Measurements from ENCODE around the gene NCOA1.
A peak's percentile ranks its signal among the peaks of the same experiment; 100 is the strongest.

Gene NCOA1

DNA sequence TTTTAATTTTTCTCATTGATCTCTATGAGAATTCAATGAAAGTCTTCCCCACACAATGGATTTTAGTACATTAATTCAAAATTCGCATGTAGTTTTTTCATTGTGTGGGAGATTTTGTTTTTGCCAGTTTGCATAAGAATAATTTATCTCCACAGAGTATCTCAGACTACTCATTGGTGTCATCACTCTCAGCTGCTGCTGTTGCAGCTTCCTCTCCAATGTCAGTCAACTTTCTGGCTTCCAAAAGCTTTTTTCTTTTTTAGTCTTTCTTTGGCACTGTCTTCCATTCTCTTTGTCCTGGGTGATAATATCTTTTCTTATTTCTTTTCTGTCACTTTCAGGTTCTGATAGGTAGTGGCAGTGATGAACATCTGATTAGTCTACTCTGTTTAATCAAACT lies 251.7 kb downstream of the NCOA1 start:
- H3K4me3 ChIP-seq (ENCODE audit: control insufficient read depth in 1 of 7, extremely low read depth in 1 of 7, insufficient read depth in 4 of 7, low read depth in 2 of 7, low read length in 6 of 7): no peak overlapping the region
- H3K27ac ChIP-seq (ENCODE audit: insufficient read depth in 1 of 2, low read depth in 1 of 2, low read length in 2 of 2, poor library complexity in 1 of 2, severe bottlenecking in 2 of 2): no peak overlapping the region
- no peaks in the 10 kb centered on the region for H3K4me1 ChIP-seq (ENCODE audit: control extremely low read depth in 1 of 4, control insufficient read depth in 4 of 4, insufficient read depth in 4 of 4, low read length in 3 of 4)
- DNase-seq: no peak
- peaks cover 2 to 30% (median 14%) of the 10 kb centered on the region in 4 experiments for H3K36me3 ChIP-seq (ENCODE audit: control insufficient read depth in 4 of 4, insufficient read depth in 4 of 4, low read length in 3 of 4)
- POLR2A ChIA-PET: no interaction called here
- CTCF ChIA-PET: interaction anchor here (1.5 kb wide), 1 partner anchor 30 kb away, joined by 3 read pairs; no protein-coding TSS in a partner anchor
- no peaks in the 10 kb centered on the region for H3K9me3 ChIP-seq (ENCODE audit: control extremely low read depth in 1 of 5, control insufficient read depth in 4 of 5, insufficient read depth in 2 of 5, low read depth in 1 of 5, low read length in 4 of 5)
- no peaks in the 10 kb centered on the region for H3K27me3 ChIP-seq (replicated peaks in 2 of 5; ENCODE audit: control insufficient read depth in 4 of 5, insufficient read depth in 5 of 5, low read length in 4 of 5)
- WGBS (ENCODE audit: insufficient coverage): no CpG with 5 or more reads among the region's 1 CpG

DNA sequence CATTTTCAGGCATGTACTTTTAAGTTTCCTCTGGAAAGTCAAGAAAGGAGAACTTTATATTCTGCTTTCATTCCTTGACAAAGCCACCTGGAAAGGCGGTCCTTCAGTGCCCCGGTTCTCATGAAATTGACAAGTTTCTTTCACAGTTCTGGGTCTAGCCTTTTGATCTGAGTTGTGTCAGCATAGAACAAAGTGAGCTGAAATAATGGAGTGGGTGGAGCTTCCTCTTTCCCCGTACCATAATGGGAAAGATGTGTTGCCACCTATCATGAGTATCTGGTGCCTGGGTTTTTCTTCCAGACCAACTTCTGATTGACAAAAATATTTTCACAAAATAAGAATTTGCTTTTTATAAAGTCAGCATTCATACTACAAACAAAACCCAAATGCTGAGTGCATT lies 252.9 kb downstream of the NCOA1 start:
- ChIA-PET CTCF (no interaction called here), POLR2A (no interaction called here)
- Histone ChIP-seq H3K27ac (ENCODE audit: insufficient read depth in 1 of 2, low read depth in 1 of 2, low read length in 2 of 2, poor library complexity in 1 of 2, severe bottlenecking in 2 of 2) (no peak overlapping the region), H3K9me3 (ENCODE audit: control extremely low read depth in 1 of 5, control insufficient read depth in 4 of 5, insufficient read depth in 2 of 5, low read depth in 1 of 5, low read length in 4 of 5) (no peaks in the 10 kb centered on the region), H3K4me3 (ENCODE audit: control insufficient read depth in 1 of 7, extremely low read depth in 1 of 7, insufficient read depth in 4 of 7, low read depth in 2 of 7, low read length in 6 of 7) (no peak overlapping the region), H3K4me1 (ENCODE audit: control extremely low read depth in 1 of 4, control insufficient read depth in 4 of 4, insufficient read depth in 4 of 4, low read length in 3 of 4) (no peaks in the 10 kb centered on the region), H3K27me3 (replicated peaks in 2 of 5; ENCODE audit: control insufficient read depth in 4 of 5, insufficient read depth in 5 of 5, low read length in 4 of 5) (no peaks in the 10 kb centered on the region), H3K36me3 (ENCODE audit: control insufficient read depth in 4 of 4, insufficient read depth in 4 of 4, low read length in 3 of 4) (peaks cover 2 to 30% (median 14%) of the 10 kb centered on the region in 4 experiments)
- WGBS (ENCODE audit: insufficient coverage): 100% methylated on average over 1 of the region's 3 CpGs
- DNase-seq: no peak

DNA sequence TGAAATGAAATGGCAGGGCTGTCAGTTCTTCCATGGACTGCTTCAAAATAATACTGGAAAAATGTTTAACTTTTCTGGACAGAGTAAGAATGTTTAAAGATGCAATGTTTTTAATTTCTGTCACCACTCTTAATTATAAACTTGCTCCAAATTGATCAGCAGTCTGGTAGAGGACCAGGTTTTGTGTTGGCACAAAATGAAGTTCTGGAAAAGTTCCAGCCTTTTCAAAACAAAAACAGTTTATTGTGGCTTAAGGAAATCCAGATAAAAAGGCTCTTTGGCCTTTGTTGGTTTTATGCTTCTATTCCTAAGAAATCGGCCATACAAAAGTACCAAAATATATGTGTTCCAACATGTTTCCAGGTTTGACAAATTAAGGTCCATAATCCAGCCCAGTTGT lies 253.3 kb downstream of the NCOA1 start:
- Histone ChIP-seq H3K4me3 (ENCODE audit: control insufficient read depth in 1 of 7, extremely low read depth in 1 of 7, insufficient read depth in 4 of 7, low read depth in 2 of 7, low read length in 6 of 7) (no peak overlapping the region), H3K27me3 (replicated peaks in 2 of 5; ENCODE audit: control insufficient read depth in 4 of 5, insufficient read depth in 5 of 5, low read length in 4 of 5) (no peaks in the 10 kb centered on the region), H3K4me1 (ENCODE audit: control extremely low read depth in 1 of 4, control insufficient read depth in 4 of 4, insufficient read depth in 4 of 4, low read length in 3 of 4) (no peaks in the 10 kb centered on the region), H3K27ac (ENCODE audit: insufficient read depth in 1 of 2, low read depth in 1 of 2, low read length in 2 of 2, poor library complexity in 1 of 2, severe bottlenecking in 2 of 2) (no peak overlapping the region), H3K9me3 (ENCODE audit: control extremely low read depth in 1 of 5, control insufficient read depth in 4 of 5, insufficient read depth in 2 of 5, low read depth in 1 of 5, low read length in 4 of 5) (no peaks in the 10 kb centered on the region), H3K36me3 (ENCODE audit: control insufficient read depth in 4 of 4, insufficient read depth in 4 of 4, low read length in 3 of 4) (peaks cover 4 to 34% (median 16%) of the 10 kb centered on the region in 4 experiments)
- DNase-seq: no peak
- POLR2A ChIA-PET: no interaction called here
- CTCF ChIA-PET: no interaction called here
- WGBS (ENCODE audit: insufficient coverage): 100% methylated on average over 1 of the region's 1 CpG

DNA sequence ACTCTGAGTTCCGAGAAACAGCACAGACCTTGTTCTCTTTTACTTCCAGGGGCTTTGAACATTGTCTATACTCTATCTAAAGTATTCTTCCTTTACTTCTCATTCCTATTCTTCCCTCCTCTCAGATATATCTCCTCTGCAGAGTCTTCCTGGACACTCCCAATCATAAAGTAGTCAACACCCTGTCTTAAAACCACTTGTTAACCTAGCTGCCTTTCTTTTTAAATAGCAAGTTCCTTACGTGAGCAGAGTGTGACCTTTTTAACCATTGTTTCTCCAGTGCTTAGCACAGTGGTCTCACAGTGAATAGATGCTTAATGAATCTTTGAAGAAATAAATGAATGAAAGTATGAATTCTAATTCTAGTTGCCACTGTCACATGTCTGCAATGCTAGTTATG lies 254.8 kb downstream of the NCOA1 start:
- POLR2A ChIA-PET: no interaction called here
- Histone ChIP-seq H3K27me3 (replicated peaks in 2 of 5; ENCODE audit: control insufficient read depth in 4 of 5, insufficient read depth in 5 of 5, low read length in 4 of 5) (no peaks in the 10 kb centered on the region), H3K9me3 (ENCODE audit: control extremely low read depth in 1 of 5, control insufficient read depth in 4 of 5, insufficient read depth in 2 of 5, low read depth in 1 of 5, low read length in 4 of 5) (no peaks in the 10 kb centered on the region), H3K4me1 (ENCODE audit: control extremely low read depth in 1 of 4, control insufficient read depth in 4 of 4, insufficient read depth in 4 of 4, low read length in 3 of 4) (no peaks in the 10 kb centered on the region), H3K4me3 (ENCODE audit: control insufficient read depth in 1 of 7, extremely low read depth in 1 of 7, insufficient read depth in 4 of 7, low read depth in 2 of 7, low read length in 6 of 7) (no peak overlapping the region), H3K36me3 (ENCODE audit: control insufficient read depth in 4 of 4, insufficient read depth in 4 of 4, low read length in 3 of 4) (peaks cover 4 to 30% (median 15%) of the 10 kb centered on the region in 4 experiments), H3K27ac (ENCODE audit: insufficient read depth in 1 of 2, low read depth in 1 of 2, low read length in 2 of 2, poor library complexity in 1 of 2, severe bottlenecking in 2 of 2) (no peak overlapping the region)
- CTCF ChIA-PET: no interaction called here
- no peak for DNase-seq
- WGBS (ENCODE audit: insufficient coverage): 100% methylated on average over 2 of the region's 2 CpGs

DNA sequence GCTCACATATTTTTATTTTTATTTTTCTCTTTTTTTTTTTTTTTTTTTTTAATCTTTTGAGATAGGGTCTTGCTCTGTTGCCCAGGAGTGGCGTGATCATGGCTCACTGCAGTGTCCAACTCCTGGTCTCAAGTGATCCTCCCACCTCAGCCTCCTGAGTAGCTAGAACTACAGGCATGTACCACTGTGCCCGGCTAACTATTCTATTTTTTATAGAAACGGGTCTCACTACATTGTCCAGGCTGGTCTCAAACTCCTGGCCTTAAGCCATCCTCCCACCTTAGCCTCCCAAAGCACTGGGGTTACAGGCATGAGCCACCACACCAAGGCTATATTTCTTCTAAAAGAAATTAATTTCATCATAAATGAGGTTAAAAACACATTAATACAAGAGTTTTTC lies 256.2 kb downstream of the NCOA1 start:
- H3K27ac ChIP-seq (ENCODE audit: insufficient read depth in 1 of 2, low read depth in 1 of 2, low read length in 2 of 2, poor library complexity in 1 of 2, severe bottlenecking in 2 of 2): no peak overlapping the region
- peaks cover 4 to 26% (median 10%) of the 10 kb centered on the region in 4 experiments for H3K36me3 ChIP-seq (ENCODE audit: control insufficient read depth in 4 of 4, insufficient read depth in 4 of 4, low read length in 3 of 4)
- POLR2A ChIA-PET: no interaction called here
- no peak for DNase-seq
- H3K4me1 ChIP-seq (ENCODE audit: control extremely low read depth in 1 of 4, control insufficient read depth in 4 of 4, insufficient read depth in 4 of 4, low read length in 3 of 4): no peaks in the 10 kb centered on the region
- no peaks in the 10 kb centered on the region for H3K27me3 ChIP-seq (replicated peaks in 2 of 5; ENCODE audit: control insufficient read depth in 4 of 5, insufficient read depth in 5 of 5, low read length in 4 of 5)
- no peaks in the 10 kb centered on the region for H3K9me3 ChIP-seq (ENCODE audit: control extremely low read depth in 1 of 5, control insufficient read depth in 4 of 5, insufficient read depth in 2 of 5, low read depth in 1 of 5, low read length in 4 of 5)
- CTCF ChIA-PET: no interaction called here
- H3K4me3 ChIP-seq (ENCODE audit: control insufficient read depth in 1 of 7, extremely low read depth in 1 of 7, insufficient read depth in 4 of 7, low read depth in 2 of 7, low read length in 6 of 7): no peak overlapping the region
- WGBS (ENCODE audit: insufficient coverage): 100% methylated on average over 3 of the region's 3 CpGs

GRCh38 chr2:24749069-24749691 lies 258.1 kb downstream of the NCOA1 start:
- Histone ChIP-seq H3K27ac (ENCODE audit: insufficient read depth in 1 of 2, low read depth in 1 of 2, low read length in 2 of 2, poor library complexity in 1 of 2, severe bottlenecking in 2 of 2) (no peak overlapping the region), H3K9me3 (ENCODE audit: control extremely low read depth in 1 of 5, control insufficient read depth in 4 of 5, insufficient read depth in 2 of 5, low read depth in 1 of 5, low read length in 4 of 5) (no peaks in the 10 kb centered on the region), H3K36me3 (ENCODE audit: control insufficient read depth in 4 of 4, insufficient read depth in 4 of 4, low read length in 3 of 4) (peaks cover 4 to 35% (median 11%) of the 10 kb centered on the region in 4 experiments), H3K4me3 (ENCODE audit: control insufficient read depth in 1 of 7, extremely low read depth in 1 of 7, insufficient read depth in 4 of 7, low read depth in 2 of 7, low read length in 6 of 7) (no peak overlapping the region), H3K27me3 (replicated peaks in 2 of 5; ENCODE audit: control insufficient read depth in 4 of 5, insufficient read depth in 5 of 5, low read length in 4 of 5) (no peaks in the 10 kb centered on the region), H3K4me1 (ENCODE audit: control extremely low read depth in 1 of 4, control insufficient read depth in 4 of 4, insufficient read depth in 4 of 4, low read length in 3 of 4) (no peaks in the 10 kb centered on the region)
- ChIA-PET POLR2A (no interaction called here), CTCF (no interaction called here)
- 91% methylated on average over 6 of the region's 7 CpGs for WGBS (ENCODE audit: insufficient coverage)
- peak in 2 of 3 donors; percentile 3 to 9 for DNase-seq

- Histone ChIP-seq H3K4me3 (ENCODE audit: control insufficient read depth in 1 of 7, extremely low read depth in 1 of 7, insufficient read depth in 4 of 7, low read depth in 2 of 7, low read length in 6 of 7) (no peak overlapping the region), H3K27ac (ENCODE audit: insufficient read depth in 1 of 2, low read depth in 1 of 2, low read length in 2 of 2, poor library complexity in 1 of 2, severe bottlenecking in 2 of 2) (no peak overlapping the region), H3K27me3 (replicated peaks in 2 of 5; ENCODE audit: control insufficient read depth in 4 of 5, insufficient read depth in 5 of 5, low read length in 4 of 5) (no peaks in the 10 kb centered on the region), H3K36me3 (ENCODE audit: control insufficient read depth in 4 of 4, insufficient read depth in 4 of 4, low read length in 3 of 4) (peaks cover 6 to 48% (median 23%) of the 10 kb centered on the region in 4 experiments), H3K9me3 (ENCODE audit: control extremely low read depth in 1 of 5, control insufficient read depth in 4 of 5, insufficient read depth in 2 of 5, low read depth in 1 of 5, low read length in 4 of 5) (no peaks in the 10 kb centered on the region), H3K4me1 (ENCODE audit: control extremely low read depth in 1 of 4, control insufficient read depth in 4 of 4, insufficient read depth in 4 of 4, low read length in 3 of 4) (no peaks in the 10 kb centered on the region)
- CTCF ChIA-PET: no interaction called here
- POLR2A ChIA-PET: interaction anchor here (0.6 kb wide), 1 partner anchor 872 kb away, joined by 3 read pairs; no protein-coding TSS in a partner anchor
- WGBS (ENCODE audit: insufficient coverage): 100% methylated on average over 2 of the region's 3 CpGs
- no peak for DNase-seq
Measured at GRCh38 chr2:24754985-24755705, 264.1 kb downstream of the NCOA1 start.

Data from common myeloid progenitor, CD34-positive (primary cell).